ENCODE measurements around the gene TEX48.
A peak's percentile ranks its signal among the peaks of the same experiment; 100 is the strongest.

Gene TEX48

DNA sequence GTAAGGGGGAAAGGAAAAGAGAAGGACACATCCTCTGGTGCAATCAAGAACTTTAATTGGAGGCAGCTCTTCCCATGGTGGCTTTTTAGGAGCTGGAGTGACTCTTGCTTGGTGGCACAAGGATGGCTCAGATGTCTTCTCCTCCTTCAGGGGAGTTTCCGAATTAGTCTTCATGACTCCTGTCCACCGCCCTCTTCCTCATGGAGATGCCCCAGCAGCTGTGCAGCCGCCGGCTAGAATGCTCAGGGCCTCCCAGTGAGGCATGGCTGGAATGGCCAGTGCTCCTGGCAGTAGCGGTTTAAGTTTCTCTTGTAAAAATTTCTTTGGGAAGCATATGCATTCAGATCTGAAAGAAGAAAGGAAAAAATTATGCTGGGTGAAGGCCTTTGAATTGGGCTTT, 15.6 kb downstream of the TEX48 start:
- no peaks in the 10 kb centered on the region for H3K36me3 Mint-ChIP-seq
- H3K27ac Mint-ChIP-seq: no peak overlapping the region
- no peaks in the 10 kb centered on the region for H3K9me3 Mint-ChIP-seq (ENCODE audit: low read depth)
- no peaks in the 10 kb centered on the region for H3K27me3 Mint-ChIP-seq
- peaks cover 11% of the 10 kb centered on the region for H3K4me1 Mint-ChIP-seq (ENCODE audit: low read depth)
- no peak overlapping the region for H3K4me3 Mint-ChIP-seq

DNA sequence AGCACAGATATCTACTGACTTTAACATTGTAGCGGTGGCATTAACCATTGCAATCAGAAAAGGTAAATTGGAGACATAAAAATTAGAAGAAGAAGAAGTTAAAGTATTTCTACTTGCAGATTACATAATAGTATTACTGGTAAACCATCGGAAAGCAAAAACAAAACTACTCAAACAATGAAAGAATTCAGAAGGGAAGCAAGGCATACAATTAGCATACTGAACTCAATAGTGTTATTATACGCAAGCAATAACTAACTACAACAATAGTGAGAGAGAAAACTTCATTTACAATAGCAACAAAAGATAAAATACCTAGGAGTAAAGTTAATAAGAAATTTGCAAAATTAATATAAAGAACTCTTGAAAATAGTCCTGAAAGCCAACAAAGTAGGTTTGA, 17.8 kb downstream of the TEX48 start:
- no peaks in the 10 kb centered on the region for H3K27me3 Mint-ChIP-seq
- H3K9me3 Mint-ChIP-seq (ENCODE audit: low read depth): no peaks in the 10 kb centered on the region
- no peak overlapping the region for H3K27ac Mint-ChIP-seq
- H3K4me3 Mint-ChIP-seq: no peak overlapping the region
- H3K4me1 Mint-ChIP-seq (ENCODE audit: low read depth): peaks cover 11% of the 10 kb centered on the region
- H3K36me3 Mint-ChIP-seq: no peaks in the 10 kb centered on the region

DNA sequence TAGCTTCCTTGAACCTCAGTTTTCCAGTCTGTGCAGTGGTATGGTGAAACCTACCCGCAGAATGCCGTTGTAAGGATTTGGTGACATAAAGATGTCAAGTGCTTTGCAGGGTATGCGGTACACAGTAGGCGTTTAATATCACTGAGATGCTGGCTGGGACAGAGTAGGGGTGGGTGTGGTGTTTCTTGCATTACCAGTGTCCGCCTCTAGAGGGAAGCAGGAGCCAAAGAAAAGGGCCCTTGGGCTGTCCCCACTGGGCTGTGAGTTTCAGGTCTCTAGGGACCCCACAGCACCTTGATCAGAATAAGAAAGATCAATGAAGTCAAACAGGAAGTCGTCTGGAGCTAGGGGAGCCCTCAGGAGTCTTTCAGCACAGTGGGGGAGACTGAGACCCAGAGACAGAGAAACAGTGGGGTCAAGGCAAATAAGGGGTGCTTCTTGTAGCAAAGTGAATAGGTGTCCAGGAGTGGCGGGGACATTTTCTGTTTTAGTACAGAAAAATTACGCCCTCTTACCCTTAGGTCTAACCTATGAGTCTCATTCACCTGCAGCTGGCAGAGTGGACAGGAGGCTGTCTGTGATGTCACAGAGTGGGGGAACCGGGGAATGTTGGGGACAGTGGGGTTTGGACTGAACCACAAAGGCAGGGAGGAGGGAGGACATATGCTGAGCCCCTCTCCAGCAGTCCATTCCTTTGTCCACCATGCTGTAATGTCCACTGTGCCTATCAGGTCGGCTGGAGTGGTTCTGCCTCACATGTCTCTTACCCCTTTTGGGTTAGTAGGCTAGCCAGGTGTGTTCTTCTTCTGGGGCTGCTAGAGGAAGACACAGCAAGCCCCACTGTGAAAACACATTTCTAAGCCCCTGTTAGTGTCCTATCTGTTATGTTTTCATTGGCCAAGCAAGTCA, 19.7 kb downstream of the TEX48 start:
- no peak overlapping the region for H3K4me3 Mint-ChIP-seq
- H3K9me3 Mint-ChIP-seq (ENCODE audit: low read depth): no peaks in the 10 kb centered on the region
- H3K36me3 Mint-ChIP-seq: peaks cover 2% of the 10 kb centered on the region
- H3K4me1 Mint-ChIP-seq (ENCODE audit: low read depth): peaks cover 11% of the 10 kb centered on the region
- H3K27me3 Mint-ChIP-seq: no peaks in the 10 kb centered on the region
- H3K27ac Mint-ChIP-seq: no peak overlapping the region

DNA sequence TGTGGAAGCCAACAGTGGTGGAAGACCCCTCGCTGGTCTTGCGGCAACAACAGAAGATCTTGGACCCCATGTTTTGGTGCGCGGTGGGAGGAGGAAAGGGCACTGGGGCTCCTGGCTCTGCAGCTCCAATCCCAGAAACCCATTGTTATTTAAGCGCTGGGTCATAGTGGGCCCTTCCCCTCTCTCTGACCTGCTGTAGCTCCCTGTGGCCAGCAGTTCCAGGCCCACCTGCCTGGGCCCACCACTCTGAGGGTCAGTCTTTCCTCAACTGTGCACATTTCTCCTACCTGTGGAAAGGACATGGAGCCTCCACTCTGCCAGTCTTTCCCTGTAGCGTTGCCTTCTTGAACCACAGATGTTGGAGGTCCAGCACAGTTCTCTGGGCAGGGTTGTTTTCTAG, 24.3 kb downstream of the TEX48 start, which contains the start of gene TEX53:
TEX53 (minus strand) TSS at position 101 of the 400 bp plus-strand sequence; CDS start at position 70, 31 bp downstream.
- no peaks in the 10 kb centered on the region for H3K9me3 Mint-ChIP-seq (ENCODE audit: low read depth)
- peaks cover 4% of the 10 kb centered on the region for H3K36me3 Mint-ChIP-seq
- no peaks in the 10 kb centered on the region for H3K27me3 Mint-ChIP-seq
- H3K4me3 Mint-ChIP-seq: no peak within 1 kb of the TSS
- peaks cover 12% of the 10 kb centered on the region for H3K4me1 Mint-ChIP-seq (ENCODE audit: low read depth)
- H3K27ac Mint-ChIP-seq: no peak within 1 kb of the TSS

DNA sequence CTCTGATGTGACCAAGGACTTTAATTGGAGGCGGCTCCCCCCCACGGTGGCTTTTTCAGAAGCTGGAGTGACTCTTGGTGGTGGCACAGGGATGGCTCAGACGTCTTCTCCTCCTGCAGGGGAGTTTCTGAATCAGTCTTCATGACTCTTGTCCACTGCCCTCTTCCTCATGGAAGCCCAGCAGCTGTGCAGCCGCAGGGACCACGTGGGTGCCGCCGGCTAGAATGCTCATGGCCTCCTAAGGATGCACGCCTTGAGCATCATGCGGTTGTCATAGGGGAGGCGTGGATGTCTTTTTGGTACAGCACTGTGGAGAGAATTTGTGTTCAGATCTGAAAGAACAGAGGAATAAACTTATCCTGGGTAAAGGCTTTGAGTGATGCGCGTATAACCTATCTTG, 25.7 kb downstream of the TEX48 start:
- Mint-ChIP-seq H3K9me3 (ENCODE audit: low read depth) (no peaks in the 10 kb centered on the region), H3K4me3 (no peak overlapping the region), H3K36me3 (peaks cover 4% of the 10 kb centered on the region), H3K27ac (no peak overlapping the region), H3K27me3 (no peaks in the 10 kb centered on the region), H3K4me1 (ENCODE audit: low read depth) (peaks cover 18% of the 10 kb centered on the region)

DNA sequence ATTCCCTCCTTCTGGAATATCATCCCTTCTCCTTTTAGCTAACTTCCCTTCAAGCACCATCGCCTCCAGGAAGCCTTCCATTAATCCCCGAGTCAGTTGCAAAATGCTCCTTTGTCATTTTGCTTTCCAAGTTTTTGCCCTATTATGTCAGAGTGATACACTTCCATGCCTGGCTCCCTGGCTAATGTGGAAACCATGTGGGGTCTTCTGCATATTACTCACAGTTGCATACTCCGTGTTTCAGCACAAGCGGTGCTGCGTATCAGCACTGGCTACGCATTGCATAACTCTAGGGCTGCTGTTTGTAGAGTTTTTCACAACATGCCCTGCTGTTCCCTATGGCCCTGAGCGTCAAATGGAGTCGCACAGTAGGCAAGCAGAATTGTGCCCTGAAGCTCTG, 26.3 kb downstream of the TEX48 start:
- no peaks in the 10 kb centered on the region for H3K9me3 Mint-ChIP-seq (ENCODE audit: low read depth)
- no peak overlapping the region for H3K4me3 Mint-ChIP-seq
- H3K4me1 Mint-ChIP-seq (ENCODE audit: low read depth): peaks cover 18% of the 10 kb centered on the region
- no peak overlapping the region for H3K27ac Mint-ChIP-seq
- H3K27me3 Mint-ChIP-seq: no peaks in the 10 kb centered on the region
- H3K36me3 Mint-ChIP-seq: peaks cover 4% of the 10 kb centered on the region

DNA sequence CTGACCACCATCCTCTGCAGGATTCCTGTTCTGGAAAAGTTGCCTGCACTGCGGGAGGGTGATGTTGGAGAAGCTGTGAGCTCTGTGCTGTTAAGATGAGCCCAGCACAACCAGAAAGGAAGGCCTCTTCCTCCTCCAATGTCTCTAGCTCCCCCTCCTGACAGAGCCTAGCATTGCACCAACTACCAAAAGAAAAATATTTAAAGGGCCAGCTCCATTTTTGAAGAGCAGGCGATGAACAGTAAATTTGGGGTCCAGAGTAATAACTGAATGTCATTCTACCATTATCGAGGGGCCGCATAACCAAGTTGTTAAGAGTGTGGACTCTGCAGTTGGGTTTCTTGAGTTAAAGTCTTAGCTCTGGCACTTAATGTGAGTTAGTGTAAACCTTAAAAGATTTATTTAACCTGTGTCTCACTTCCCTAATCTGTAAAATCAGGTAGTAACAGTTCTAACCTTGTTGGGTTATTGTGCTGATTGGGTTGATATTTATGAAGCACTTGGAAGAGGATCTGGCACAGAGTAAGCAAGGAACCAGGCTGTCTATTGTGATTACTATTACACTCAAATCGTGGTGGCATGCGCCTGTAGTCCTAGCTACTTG, 28.3 kb downstream of the TEX48 start:
- Mint-ChIP-seq H3K27me3 (no peaks in the 10 kb centered on the region), H3K4me3 (no peak overlapping the region), H3K27ac (no peak overlapping the region), H3K36me3 (peaks cover 4% of the 10 kb centered on the region), H3K9me3 (ENCODE audit: low read depth) (no peaks in the 10 kb centered on the region), H3K4me1 (ENCODE audit: low read depth) (peaks cover 23% of the 10 kb centered on the region)

DNA sequence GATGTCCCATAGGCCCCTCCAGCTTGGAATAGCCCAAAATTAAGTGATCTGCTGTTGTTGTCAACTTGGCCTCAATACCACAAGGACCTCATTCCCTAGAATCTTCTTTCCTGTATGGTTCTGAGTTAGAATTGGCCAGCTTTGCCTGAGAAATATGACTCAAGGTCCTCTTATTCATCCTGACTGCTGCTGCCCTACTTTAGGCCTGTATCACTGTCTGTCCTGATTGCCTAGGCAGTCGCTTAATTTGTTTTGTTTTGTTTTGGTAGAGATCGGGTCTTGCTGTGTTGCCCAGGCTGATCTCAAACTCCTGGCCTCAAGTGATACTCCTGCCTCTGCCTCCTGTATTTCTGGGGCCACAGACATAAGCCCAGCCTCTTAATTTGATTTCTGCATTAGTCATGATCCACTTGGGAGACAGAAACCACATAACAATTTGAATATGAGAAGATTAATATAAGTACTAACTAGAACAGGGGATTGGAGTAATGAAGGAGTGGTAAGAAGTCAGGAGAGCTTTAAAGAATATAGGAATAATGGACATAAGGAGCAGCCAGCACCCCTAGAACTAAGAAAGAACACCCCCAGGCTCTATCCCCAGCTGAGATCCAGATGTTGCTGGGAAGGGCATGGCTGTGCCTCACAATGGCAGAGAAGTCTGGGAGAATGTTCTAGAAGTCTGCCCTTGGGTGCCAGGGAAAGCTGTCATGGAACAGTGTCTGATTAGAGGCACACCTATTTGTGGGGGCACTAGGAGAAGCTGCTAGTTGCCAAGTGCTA, 29.0 kb downstream of the TEX48 start:
- Mint-ChIP-seq H3K4me3 (no peak overlapping the region), H3K4me1 (ENCODE audit: low read depth) (peaks cover 23% of the 10 kb centered on the region), H3K36me3 (peaks cover 4% of the 10 kb centered on the region), H3K9me3 (ENCODE audit: low read depth) (no peaks in the 10 kb centered on the region), H3K27me3 (no peaks in the 10 kb centered on the region), H3K27ac (peak overlapping the region; percentile 47)

DNA sequence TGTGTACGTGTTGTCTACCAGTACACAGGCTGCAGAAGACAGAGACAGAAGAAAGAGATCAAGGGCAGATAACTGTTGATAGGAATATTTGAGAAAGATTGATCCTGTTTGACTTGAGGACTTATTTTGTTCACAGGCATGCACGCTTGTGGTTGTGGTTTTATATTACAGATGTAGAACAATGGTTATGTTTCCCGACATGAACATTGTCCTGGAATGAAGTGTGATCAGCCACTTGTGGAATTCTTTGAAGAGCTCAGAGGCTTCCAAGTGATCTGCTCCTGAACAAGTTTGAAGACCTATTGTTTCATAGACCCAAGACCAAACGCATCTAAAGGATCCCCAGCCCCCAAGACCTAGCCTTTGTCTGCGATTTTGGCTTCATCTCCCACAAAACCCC, 38.1 kb downstream of the TEX48 start:
- peaks cover 26% of the 10 kb centered on the region for H3K36me3 Mint-ChIP-seq
- peak overlapping the region; percentile 29 for H3K27ac Mint-ChIP-seq
- H3K9me3 Mint-ChIP-seq (ENCODE audit: low read depth): peaks cover 4% of the 10 kb centered on the region
- no peaks in the 10 kb centered on the region for H3K27me3 Mint-ChIP-seq
- H3K4me1 Mint-ChIP-seq (ENCODE audit: low read depth): peaks cover 5% of the 10 kb centered on the region
- no peak overlapping the region for H3K4me3 Mint-ChIP-seq

DNA sequence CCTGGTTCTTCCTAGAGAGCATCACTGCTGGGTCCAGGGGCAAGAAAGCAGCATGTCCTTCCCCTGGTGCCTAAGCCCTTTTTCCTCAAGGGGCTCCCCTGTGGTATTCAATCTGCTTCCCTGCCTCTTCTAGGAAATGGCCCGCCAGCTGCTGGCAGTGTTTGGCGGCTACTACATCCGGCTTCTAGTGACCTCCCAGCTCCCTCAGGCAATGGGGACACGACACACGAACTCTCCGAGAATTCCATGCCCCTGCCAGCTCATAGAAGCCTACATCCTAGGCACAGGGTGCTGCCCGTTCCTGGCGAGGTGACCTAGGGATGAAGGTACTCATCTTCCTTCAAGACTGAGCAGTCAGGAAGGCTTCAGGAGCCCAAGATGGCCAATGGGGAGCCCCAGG, 39.0 kb downstream of the TEX48 start:
- Mint-ChIP-seq H3K27me3 (no peaks in the 10 kb centered on the region), H3K4me1 (ENCODE audit: low read depth) (peaks cover 5% of the 10 kb centered on the region), H3K9me3 (ENCODE audit: low read depth) (peaks cover 4% of the 10 kb centered on the region), H3K4me3 (no peak overlapping the region), H3K27ac (no peak overlapping the region), H3K36me3 (peaks cover 26% of the 10 kb centered on the region)

DNA sequence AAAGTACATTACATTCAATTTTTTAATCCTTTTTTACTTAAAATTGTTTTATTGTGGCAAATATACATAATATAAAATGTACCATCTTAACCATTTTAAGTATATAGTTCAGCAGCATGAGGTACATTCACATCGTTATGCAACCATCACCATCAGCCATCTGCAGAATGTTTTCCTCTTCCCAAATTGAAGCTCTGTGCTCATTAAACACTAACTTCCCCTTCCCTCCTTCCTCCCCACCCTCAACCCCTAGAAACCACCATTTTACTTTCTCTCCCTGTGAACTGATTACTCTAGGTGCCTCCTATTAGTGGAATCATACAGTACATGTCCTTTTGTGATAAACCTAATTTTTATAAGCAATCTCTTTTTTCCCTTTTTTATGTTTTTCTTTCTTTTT, 40.0 kb downstream of the TEX48 start:
- no peaks in the 10 kb centered on the region for H3K9me3 Mint-ChIP-seq (ENCODE audit: low read depth)
- no peak overlapping the region for H3K4me3 Mint-ChIP-seq
- H3K4me1 Mint-ChIP-seq (ENCODE audit: low read depth): peaks cover 5% of the 10 kb centered on the region
- H3K27ac Mint-ChIP-seq: peak overlapping the region; percentile 80
- H3K36me3 Mint-ChIP-seq: peaks cover 21% of the 10 kb centered on the region
- H3K27me3 Mint-ChIP-seq: no peaks in the 10 kb centered on the region

DNA sequence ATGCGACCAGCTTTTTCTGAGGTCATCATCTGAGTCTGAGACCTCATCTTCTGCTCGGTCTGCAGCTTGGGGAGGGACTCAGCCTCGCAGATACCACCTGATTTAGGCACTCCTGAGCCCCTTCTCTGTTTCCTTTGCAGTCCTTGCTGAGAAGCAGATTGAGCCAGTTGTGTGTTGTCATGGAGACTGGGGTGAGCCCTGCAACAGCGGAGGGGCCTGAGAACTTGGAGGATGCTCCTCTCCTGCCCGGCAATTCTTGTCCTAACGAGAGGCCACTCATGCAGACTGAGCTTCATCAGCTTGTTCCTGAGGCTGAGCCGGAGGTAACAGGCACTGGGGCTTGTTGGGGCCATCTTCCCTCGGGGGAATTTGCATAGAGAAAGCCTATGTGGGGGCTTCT, 43.6 kb downstream of the TEX48 start:
- peaks cover 12% of the 10 kb centered on the region for H3K36me3 Mint-ChIP-seq
- no peaks in the 10 kb centered on the region for H3K27me3 Mint-ChIP-seq
- H3K4me1 Mint-ChIP-seq (ENCODE audit: low read depth): peaks cover 5% of the 10 kb centered on the region
- H3K27ac Mint-ChIP-seq: no peak overlapping the region
- H3K4me3 Mint-ChIP-seq: no peak overlapping the region
- no peaks in the 10 kb centered on the region for H3K9me3 Mint-ChIP-seq (ENCODE audit: low read depth)

DNA sequence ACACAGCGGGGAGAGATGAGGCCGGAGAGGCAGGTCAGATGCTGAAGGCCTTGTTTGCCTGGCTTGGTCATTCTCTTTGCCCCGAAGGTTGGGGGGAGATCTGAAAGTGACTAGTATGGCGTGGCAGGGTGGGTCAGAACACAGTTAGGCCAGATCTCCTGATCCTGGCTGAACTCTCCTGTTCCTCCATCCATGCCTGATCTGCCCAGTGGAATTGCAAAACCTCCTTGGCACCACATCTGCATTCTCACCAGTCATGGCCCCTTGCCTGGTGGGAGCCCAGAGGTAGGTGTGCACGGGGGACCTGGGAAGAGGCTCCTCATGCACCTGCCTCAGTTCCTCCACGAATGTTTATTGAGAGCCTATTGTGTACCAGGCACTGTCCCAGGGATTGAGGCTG, 47.6 kb downstream of the TEX48 start:
- Mint-ChIP-seq H3K4me3 (no peak overlapping the region), H3K36me3 (peaks cover 7% of the 10 kb centered on the region), H3K4me1 (ENCODE audit: low read depth) (no peaks in the 10 kb centered on the region), H3K9me3 (ENCODE audit: low read depth) (no peaks in the 10 kb centered on the region), H3K27ac (no peak overlapping the region), H3K27me3 (no peaks in the 10 kb centered on the region)

DNA sequence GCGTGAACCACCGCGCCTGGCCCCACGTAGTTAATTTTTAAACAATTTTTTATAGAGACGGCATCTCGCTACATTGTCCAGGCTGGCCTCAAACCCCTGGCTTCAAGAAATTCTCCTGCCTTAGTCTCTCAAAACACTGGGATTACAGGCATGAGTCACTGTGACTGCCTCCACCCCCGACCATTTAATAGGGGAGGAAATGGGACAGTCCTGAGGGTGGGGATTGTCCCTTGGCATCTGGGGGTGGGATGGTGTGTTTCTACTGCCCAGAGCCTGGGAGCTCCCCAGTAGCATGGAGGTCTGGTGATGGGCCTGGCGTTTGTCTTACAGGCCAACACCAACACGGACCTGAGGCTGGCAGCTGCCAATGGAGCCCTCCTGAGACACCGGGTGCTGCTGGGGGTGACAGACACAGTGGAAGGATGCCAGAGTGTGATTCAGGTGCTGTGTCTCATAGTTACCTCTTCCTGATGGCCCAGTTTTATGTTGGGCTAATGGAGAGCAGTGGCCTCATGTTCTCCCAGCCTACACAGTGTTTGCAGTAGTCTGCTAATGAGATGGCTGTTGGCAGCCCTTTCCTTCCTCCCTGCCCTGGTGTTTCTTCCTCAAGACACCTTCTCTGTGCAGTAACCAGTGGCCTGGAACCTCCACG, 48.4 kb downstream of the TEX48 start:
- Mint-ChIP-seq H3K27ac (no peak overlapping the region), H3K36me3 (peaks cover 7% of the 10 kb centered on the region)

DNA sequence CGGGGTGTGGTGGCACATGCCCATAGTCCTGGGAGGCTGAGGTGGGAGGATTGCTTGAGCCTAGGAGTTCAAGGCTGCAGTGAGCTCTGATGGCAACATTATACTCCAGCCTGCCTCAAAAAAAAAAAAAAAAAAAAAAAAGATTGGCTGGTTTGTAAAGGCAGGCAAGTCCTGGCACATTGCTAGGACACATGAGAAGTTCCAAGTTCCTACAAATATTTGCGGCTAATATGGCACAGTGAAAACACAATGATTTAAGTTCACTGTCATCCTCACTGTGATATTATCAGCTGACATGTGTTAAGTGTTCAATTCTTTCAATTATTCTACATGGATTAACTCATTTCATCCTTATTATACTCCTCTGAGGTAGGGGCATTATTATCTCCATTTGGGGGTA, 50.8 kb downstream of the TEX48 start:
- Mint-ChIP-seq H3K27ac (no peak overlapping the region), H3K4me3 (no peak overlapping the region), H3K36me3 (peaks cover 8% of the 10 kb centered on the region), H3K4me1 (ENCODE audit: low read depth) (no peaks in the 10 kb centered on the region), H3K9me3 (ENCODE audit: low read depth) (no peaks in the 10 kb centered on the region), H3K27me3 (no peaks in the 10 kb centered on the region)

More for the DNA sequence above, 48.4 kb downstream of the TEX48 start:
- no peaks in the 10 kb centered on the region for H3K4me1 Mint-ChIP-seq (ENCODE audit: low read depth)
- no peak overlapping the region for H3K4me3 Mint-ChIP-seq
- no peaks in the 10 kb centered on the region for H3K27me3 Mint-ChIP-seq
- H3K9me3 Mint-ChIP-seq (ENCODE audit: low read depth): no peaks in the 10 kb centered on the region
